H9 (cell line): ENCODE data around the gene TNRC6C. TPM values are rescaled to one million over a fixed set of nuclear protein-coding genes. Genes with fewer than 3 reads are reported as not detected.

Source experiments
- DNase-seq: peaks from one replicate; pipeline ENCODE4 v3.0.0-alpha.2; 2017
- H2AFZ ChIP-seq: one replicate; pipeline ENCODE4 v1.6.1; 2013; ENCODE audit warnings: mild to moderate bottlenecking, low read length, control low read depth, moderate library complexity
- H2AK5ac ChIP-seq: 2 replicates; pipeline ENCODE4 v1.6.1; 2013; ENCODE audit warnings: low read length, control low read depth, mixed read lengths; ENCODE audit not compliant: insufficient read length
- H2BK120ac ChIP-seq: one replicate; pipeline ENCODE4 v1.6.1; 2013; ENCODE audit warnings: low read depth, mild to moderate bottlenecking, low read length, control low read depth, inconsistent platforms; ENCODE audit not compliant: poor library complexity, severe bottlenecking
- H2BK12ac ChIP-seq: 2 replicates; pipeline ENCODE4 v1.6.1; 2013; ENCODE audit warnings: low read length, control low read depth, mixed read lengths, low read depth; ENCODE audit not compliant: insufficient read length
- H2BK15ac ChIP-seq: 2 replicates; pipeline ENCODE4 v1.6.1; 2013; ENCODE audit warnings: low read depth, low read length, control low read depth
- H2BK20ac ChIP-seq: one replicate; pipeline ENCODE4 v1.6.1; 2013; ENCODE audit warnings: low read depth, mild to moderate bottlenecking, low read length, control low read depth, inconsistent platforms; ENCODE audit not compliant: poor library complexity, severe bottlenecking
- H2BK5ac ChIP-seq: 2 replicates; pipeline ENCODE4 v1.6.1; 2013; ENCODE audit warnings: low read length, control low read depth, mixed read lengths; ENCODE audit not compliant: insufficient read length
- H3K14ac ChIP-seq: 2 replicates; pipeline ENCODE4 v1.6.1; 2013; ENCODE audit warnings: low read length, control low read depth; ENCODE audit not compliant: insufficient read depth
- H3K18ac ChIP-seq: 2 replicates; pipeline ENCODE4 v1.6.1; 2013; ENCODE audit warnings: low read depth, mild to moderate bottlenecking, mixed read lengths, low read length, control low read depth; ENCODE audit not compliant: insufficient read length
- H3K23ac ChIP-seq: 2 replicates; pipeline ENCODE4 v1.6.1; 2013; ENCODE audit warnings: low read length, control low read depth, mixed read lengths, low read depth; ENCODE audit not compliant: insufficient read length
- H3K23me2 ChIP-seq: 2 replicates; pipeline ENCODE4 v1.6.1; 2013; ENCODE audit warnings: low read depth, mild to moderate bottlenecking, mixed read lengths, low read length, control low read depth; ENCODE audit not compliant: insufficient read length, poor library complexity, severe bottlenecking
- H3K27ac ChIP-seq: 2 replicates; pipeline ENCODE4 v1.5.1; 2013; ENCODE audit warnings: low read length, control low read depth, mixed read lengths, low read depth; ENCODE audit not compliant: insufficient read length
- H3K27me3 ChIP-seq: 2 replicates; pipeline ENCODE4 v1.6.1; 2013; ENCODE audit warnings: low read length, control low read depth, inconsistent platforms; ENCODE audit not compliant: insufficient read depth
- H3K4ac ChIP-seq: 2 replicates; pipeline ENCODE4 v1.6.1; 2013; ENCODE audit warnings: low read depth, mild to moderate bottlenecking, control low read depth, inconsistent platforms, low read length, moderate library complexity
- H3K4me1 ChIP-seq: 2 replicates; pipeline ENCODE4 v1.6.1; 2013; ENCODE audit warnings: low read length, control low read depth, inconsistent platforms; ENCODE audit not compliant: insufficient read depth
- H3K4me2 ChIP-seq: 2 replicates; pipeline ENCODE4 v1.6.1; 2013; ENCODE audit warnings: low read length, control low read depth, mixed read lengths; ENCODE audit not compliant: insufficient read length, insufficient read depth
- H3K56ac ChIP-seq: 2 replicates; pipeline ENCODE4 v1.6.1; 2013; ENCODE audit warnings: low read depth, mild to moderate bottlenecking, mixed read lengths, low read length, control low read depth; ENCODE audit not compliant: insufficient read length
- H3K79me1 ChIP-seq: 2 replicates; pipeline ENCODE4 v1.6.1; 2013; ENCODE audit warnings: low read depth, mild to moderate bottlenecking, moderate library complexity, low read length, control low read depth, inconsistent platforms; ENCODE audit not compliant: insufficient read depth, poor library complexity, severe bottlenecking
- H3K79me2 ChIP-seq: 2 replicates; pipeline ENCODE4 v1.6.1; 2013; ENCODE audit warnings: low read length, control low read depth, inconsistent platforms; ENCODE audit not compliant: insufficient read depth
- H3K9ac ChIP-seq: 2 replicates; pipeline ENCODE4 v1.6.1; 2013; ENCODE audit warnings: low read length, control low read depth, mixed read lengths; ENCODE audit not compliant: insufficient read length; ENCODE audit errors: extremely low read depth
- H3K9me3 ChIP-seq: one replicate; pipeline ENCODE4 v1.6.1; 2013; ENCODE audit warnings: low read depth, low read length, inconsistent platforms; ENCODE audit not compliant: control insufficient read depth
- H3T11ph ChIP-seq: one replicate; pipeline ENCODE4 v1.6.1; 2013; ENCODE audit warnings: mild to moderate bottlenecking, low read length, control low read depth, inconsistent platforms
- H4K20me1 ChIP-seq: one replicate; pipeline ENCODE4 v1.6.1; 2013; ENCODE audit not compliant: control insufficient read depth, insufficient read length, insufficient read depth
- H4K5ac ChIP-seq: 2 replicates; pipeline ENCODE4 v1.6.1; 2013; ENCODE audit warnings: low read depth, mild to moderate bottlenecking, mixed read lengths, low read length, control low read depth; ENCODE audit not compliant: insufficient read length
- H4K8ac ChIP-seq: replicated peaks from 2 replicates; pipeline ENCODE4 v1.6.1; 2013; ENCODE audit warnings: low read length, control low read depth, mixed read lengths, low read depth; ENCODE audit not compliant: insufficient read length
- H4K91ac ChIP-seq: 2 replicates; pipeline ENCODE4 v1.6.1; 2013; ENCODE audit warnings: low read depth, mild to moderate bottlenecking, moderate library complexity, mixed read lengths, low read length, control low read depth; ENCODE audit not compliant: insufficient read length
- H3K27ac Mint-ChIP-seq, 3 experiments: 2 replicates in 2 of 3; 3 replicates in 1 of 3; pipeline ENCODE4 v1.8.0; 2020 to 2021; ENCODE audit warnings: mixed read lengths in 3 of 3, mild to moderate bottlenecking in 1 of 3, moderate library complexity in 1 of 3
- H3K27me3 Mint-ChIP-seq: 2 replicates; pipeline ENCODE4 v1.8.0; 2021; ENCODE audit warnings: low read depth, mild to moderate bottlenecking, moderate library complexity, mixed read lengths
- H3K36me3 Mint-ChIP-seq, 3 experiments: 2 replicates in 2 of 3; 3 replicates in 1 of 3; pipeline ENCODE4 v1.8.0; 2020 to 2021; ENCODE audit warnings: low read depth in 3 of 3, mixed read lengths in 3 of 3; ENCODE audit not compliant: insufficient read depth in 1 of 3
- H3K4me1 Mint-ChIP-seq, 2 experiments: 2 replicates each; pipeline ENCODE4 v1.8.0; 2020; ENCODE audit warnings: mixed read lengths in 2 of 2
- H3K4me3 Mint-ChIP-seq, 2 experiments: 2 replicates in 1 of 2; 3 replicates in 1 of 2; pipeline ENCODE4 v1.8.0; 2020 to 2021; ENCODE audit warnings: mild to moderate bottlenecking in 2 of 2, mixed read lengths in 2 of 2, moderate library complexity in 1 of 2
- H3K9me3 Mint-ChIP-seq, 2 experiments: 2 replicates in 1 of 2; 3 replicates in 1 of 2; pipeline ENCODE4 v1.8.0; 2020; ENCODE audit warnings: mild to moderate bottlenecking in 2 of 2, mixed read lengths in 2 of 2, moderate library complexity in 1 of 2
- CTCF ChIP-seq: fragments of 200-600 bp; sonication (generic); conservative IDR thresholded peaks from 3 replicates; pipeline ENCODE4 v1.8.0; 2021; ENCODE audit warnings: antibody characterized with exemption, mild to moderate bottlenecking
- WGBS: extraction: QIAGEN DNeasy Blood & Tissue Kit; methylation state at CpG from one replicate; pipeline ENCODE4 v1.1.7; 2013; ENCODE audit warnings: missing lambda C conversion rate, low lambda C conversion rate, mixed read lengths; ENCODE audit not compliant: insufficient read length; ENCODE audit errors: extremely low coverage; 5-methylcytosine and 5-hydroxymethylcytosine counted together
- total RNA-seq: library from RNA; stranded (reverse); gene quantifications from 2 replicates; pipeline ENCODE4 v1.2.1, GENCODE V29; 2021

Gene TNRC6C
- total RNA-seq, 1 experiment from 2014 or later = 24.7 TPM

GRCh38 chr17:78116411-78116810 lies 157.9 kb downstream of the TNRC6C start:
- Histone ChIP-seq H3K27ac (no peak overlapping the region), H3K4me1 (no peaks in the 10 kb centered on the region), H3T11ph (no peak overlapping the region), H2BK15ac (no peak overlapping the region), H2BK12ac (no peak overlapping the region), H3K18ac (no peak overlapping the region), H3K14ac (no peak overlapping the region), H4K8ac (no peak overlapping the region), H3K56ac (no peak overlapping the region), H3K9ac (no peak overlapping the region), H4K5ac (no peak overlapping the region), H3K27me3 (no peaks in the 10 kb centered on the region), H2AK5ac (no peak overlapping the region), H2AFZ (no peak overlapping the region), H3K23ac (no peak overlapping the region), H4K20me1 (no peaks in the 10 kb centered on the region), H3K4ac (no peak overlapping the region), H3K9me3 (no peaks in the 10 kb centered on the region), H3K23me2 (no peaks in the 10 kb centered on the region), H3K79me2 (no peaks in the 10 kb centered on the region), H4K91ac (no peak overlapping the region), H2BK5ac (no peak overlapping the region), H3K4me2 (no peak overlapping the region), H2BK120ac (no peak overlapping the region), H2BK20ac (no peak overlapping the region), H3K79me1 (no peaks in the 10 kb centered on the region)
- TF ChIP-seq CTCF = no peak
- Mint-ChIP-seq H3K36me3 (peaks cover 0 to 23% (median 4%) of the 10 kb centered on the region in 3 experiments; a peak in 3 of 7 replicates), H3K27me3 (no peaks in the 10 kb centered on the region; the same call in 1 of the 2 replicates), H3K4me3 (no peak overlapping the region), H3K27ac (no peak overlapping the region), H3K4me1 (peaks cover 2% of the 10 kb centered on the region in 2 experiments; a peak in 3 of 4 replicates), H3K9me3 (no peaks in the 10 kb centered on the region)
- DNase-seq = no peak
- WGBS = no CpG with 5 or more reads among the region's 9 CpGs
